ENCODE measurements around the gene FAM167B.
"Not testable (repeated sequence)": the region's sequence is repeated elsewhere in the genome, so short reads cannot be mapped to it uniquely, and the experiment has no call there.

FAM167B gene

DNA sequence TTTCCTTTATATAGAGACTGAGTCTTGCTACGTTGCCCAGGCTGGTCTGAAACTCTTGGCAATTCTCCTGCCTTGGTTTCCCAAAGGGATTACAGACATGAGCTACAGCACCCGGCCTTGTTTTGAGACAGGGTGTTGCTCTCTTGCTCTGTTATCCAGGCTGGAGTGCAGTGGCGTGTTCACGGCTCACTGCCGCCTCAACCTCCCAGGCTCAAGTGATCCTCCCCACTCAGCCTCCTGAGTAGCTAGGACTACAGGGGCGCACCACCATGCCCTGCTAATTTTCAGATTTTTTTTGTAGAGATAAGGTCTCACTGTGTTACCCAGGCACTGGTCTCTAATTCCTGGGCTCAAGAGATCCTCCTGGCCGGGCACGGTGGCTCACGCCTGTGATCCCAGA, 18.8 kb downstream of the FAM167B start:
- DNase-seq: no peak

DNA sequence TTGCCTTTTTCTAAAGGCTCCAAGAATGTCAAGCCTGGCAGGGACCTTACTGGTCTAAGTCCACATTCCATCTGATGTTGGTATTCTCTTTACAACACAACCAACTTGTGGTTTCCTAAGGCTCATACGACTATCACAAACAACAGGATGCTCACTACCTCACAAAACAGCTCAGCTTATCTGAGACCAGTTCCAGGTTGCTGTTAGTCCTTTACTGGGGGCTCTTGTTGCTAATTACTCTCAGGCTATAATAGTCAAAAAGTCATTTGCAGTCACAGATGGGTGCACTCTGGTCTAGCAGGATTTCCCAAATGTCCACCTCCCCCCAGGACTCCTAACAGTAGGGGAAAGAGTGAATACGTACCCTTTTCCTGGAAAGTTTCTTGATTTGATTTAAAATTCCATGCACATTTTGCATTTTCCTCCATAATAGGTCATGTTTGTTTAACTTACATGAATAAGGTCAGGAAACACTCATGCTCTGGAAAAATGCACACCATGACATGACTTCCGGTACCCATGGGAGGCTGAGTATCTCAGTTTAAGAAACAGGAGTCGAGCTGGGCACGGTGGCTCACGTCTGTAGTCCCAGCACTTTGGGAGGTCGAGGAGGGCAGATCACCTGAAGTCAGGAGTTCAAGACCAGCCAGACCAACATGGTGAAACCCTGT, 20.0 kb downstream of the FAM167B start:
- no peak for DNase-seq

DNA sequence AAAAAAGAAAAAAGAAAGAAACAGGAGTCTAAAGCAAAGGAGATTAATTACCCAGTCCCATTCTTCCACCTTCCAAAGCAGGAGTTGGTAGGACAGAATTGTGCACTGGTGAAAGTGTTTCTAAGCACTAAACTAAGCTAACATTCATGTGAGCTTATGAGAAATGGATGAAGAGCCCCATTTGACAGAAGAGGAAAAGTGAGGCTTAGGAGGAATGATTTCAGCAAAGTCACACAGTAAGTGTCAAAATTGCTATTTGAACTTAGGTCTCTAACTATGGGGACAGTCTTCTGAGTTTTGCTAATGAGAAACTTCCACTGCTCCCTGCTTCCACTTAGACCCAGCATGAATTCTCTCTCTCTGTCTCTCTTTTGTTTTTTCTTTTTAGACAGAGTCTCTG, 22.7 kb downstream of the FAM167B start:
- DNase-seq: no peak

DNA sequence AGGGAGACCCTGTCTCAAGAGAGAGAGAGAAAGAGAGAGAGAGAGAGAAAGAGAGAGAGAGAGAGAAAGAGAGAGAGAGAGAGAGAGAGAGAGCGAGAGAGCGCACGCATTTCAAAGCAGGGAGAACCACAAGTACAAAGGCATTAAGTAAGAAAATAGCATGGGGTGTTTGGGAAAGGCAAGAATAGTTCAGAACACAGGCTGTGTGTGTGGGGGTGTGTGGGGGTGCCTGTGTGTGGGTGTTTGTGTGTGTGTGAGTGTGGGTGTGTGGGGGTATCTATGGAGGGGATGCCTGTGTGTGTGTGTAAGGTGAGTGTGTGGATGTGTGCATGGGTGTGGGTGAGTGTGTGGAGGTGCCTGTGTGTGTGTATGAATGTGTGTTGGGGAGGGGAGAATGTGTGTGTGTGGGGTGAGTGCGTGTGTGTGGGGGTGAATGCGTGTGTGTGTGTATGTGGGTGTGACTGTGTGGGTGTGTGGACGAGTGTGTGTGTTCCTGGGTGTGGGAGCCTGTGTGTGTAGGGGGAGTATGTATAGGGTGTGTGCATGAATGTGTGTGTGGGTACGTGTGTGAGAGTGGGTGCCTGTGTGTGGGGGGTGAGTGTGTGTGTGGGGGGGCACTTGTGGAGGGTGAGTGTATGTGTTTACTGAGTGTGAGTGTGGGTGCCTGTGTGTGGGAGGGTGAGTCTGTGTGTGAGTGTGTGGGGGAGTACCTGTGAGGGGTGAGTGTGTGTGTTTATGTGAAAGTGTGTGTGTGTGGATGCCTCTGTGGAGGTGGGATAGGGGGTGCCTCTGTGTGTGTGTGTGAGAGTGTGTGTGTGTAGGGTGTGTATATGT, 25.8 kb downstream of the FAM167B start:
- no peak for DNase-seq

DNA sequence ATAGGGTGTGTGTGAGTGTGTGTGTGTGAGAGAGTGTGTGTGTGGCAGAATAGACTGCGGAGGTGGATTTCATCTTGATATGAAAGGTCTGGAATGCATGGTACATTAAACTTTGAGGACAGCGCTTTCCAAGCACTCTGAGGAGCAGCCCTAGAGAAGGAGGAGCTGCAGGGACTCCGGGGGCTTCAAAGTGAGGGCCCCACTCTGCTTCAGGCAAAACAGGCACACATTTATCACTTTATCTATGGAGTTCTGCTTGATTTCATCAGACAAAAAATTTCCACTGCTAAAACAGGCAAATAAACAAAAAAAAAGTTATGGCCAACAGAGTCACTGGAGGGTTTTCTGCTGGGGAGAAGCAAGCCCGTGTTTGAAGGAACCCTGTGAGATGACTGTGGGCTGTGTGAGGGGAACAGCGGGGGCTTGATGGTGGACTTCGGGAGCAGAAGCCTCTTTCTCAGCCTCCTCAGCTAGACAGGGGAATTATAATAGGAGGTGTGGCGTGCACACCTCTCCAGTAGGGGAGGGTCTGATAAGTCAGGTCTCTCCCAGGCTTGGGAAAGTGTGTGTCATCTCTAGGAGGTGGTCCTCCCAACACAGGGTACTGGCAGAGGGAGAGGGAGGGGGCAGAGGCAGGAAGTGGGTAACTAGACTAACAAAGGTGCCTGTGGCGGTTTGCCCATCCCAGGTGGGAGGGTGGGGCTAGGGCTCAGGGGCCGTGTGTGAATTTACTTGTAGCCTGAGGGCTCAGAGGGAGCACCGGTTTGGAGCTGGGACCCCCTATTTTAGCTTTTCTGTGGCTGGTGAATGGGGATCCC, 26.6 kb downstream of the FAM167B start:
- DNase-seq: peak; percentile 84

DNA sequence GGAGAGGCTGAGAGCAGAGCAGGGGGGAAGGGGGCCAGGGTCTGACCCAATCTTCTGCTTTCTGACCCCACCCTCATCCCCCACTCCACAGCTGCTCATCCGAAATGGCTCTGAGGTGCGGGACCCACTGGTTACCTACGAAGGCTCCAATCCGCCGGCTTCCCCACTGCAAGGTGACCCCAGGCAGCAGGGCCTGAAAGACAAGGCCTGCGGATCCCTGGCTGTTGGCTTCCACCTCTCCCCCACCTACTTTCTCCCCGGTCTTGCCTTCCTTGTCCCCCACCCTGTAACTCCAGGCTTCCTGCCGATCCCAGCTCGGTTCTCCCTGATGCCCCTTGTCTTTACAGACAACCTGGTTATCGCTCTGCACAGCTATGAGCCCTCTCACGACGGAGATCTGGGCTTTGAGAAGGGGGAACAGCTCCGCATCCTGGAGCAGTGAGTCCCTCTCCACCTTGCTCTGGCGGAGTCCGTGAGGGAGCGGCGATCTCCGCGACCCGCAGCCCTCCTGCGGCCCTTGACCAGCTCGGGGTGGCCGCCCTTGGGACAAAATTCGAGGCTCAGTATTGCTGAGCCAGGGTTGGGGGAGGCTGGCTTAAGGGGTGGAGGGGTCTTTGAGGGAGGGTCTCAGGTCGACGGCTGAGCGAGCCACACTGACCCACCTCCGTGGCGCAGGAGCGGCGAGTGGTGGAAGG, 27.8 kb downstream of the FAM167B start:
- DNase-seq: no peak

DNA sequence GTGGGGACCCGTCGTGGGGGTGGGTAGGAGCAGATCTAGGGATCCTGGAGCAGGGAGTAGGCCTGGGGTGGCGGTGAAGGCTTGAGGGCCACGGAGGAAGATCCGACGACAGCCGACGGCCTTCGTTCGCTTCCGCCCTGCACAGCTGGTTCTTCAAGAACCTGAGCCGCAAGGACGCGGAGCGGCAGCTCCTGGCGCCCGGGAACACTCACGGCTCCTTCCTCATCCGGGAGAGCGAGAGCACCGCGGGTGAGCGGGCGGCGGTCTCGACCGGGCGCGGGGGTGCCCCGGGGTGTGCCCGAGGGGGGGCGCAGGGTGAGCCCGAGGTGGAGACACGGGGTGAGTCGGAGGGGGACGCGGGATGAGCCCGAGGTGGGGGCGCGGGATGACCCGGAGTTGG, 28.4 kb downstream of the FAM167B start:
- DNase-seq: no peak

DNA sequence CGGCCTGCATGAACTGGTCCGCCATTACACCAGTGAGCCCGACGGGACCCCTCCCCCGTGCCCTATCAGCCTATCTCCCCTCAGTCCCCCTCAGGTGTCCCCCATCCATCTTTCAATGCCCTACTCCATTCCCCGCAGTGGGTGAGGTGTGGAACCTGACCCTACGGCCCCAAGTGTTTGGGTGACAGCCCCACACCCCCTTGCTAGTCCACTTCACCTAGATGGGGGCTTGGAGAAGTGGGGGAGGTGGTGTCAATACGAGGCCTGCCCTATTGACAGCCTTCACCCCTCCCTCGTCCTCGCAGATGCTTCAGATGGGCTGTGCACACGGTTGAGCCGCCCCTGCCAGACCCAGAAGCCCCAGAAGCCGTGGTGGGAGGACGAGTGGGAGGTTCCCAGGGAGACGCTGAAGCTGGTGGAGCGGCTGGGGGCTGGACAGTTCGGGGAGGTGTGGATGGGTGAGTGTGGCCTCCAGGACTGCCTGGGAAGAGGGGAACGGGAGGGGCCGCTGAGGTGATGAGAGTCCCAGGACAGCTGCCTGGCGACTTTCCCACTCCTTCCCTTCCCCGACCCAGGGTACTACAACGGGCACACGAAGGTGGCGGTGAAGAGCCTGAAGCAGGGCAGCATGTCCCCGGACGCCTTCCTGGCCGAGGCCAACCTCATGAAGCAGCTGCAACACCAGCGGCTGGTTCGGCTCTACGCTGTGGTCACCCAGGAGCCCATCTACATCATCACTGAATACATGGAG, 29.2 kb downstream of the FAM167B start:
- DNase-seq: no peak

DNA sequence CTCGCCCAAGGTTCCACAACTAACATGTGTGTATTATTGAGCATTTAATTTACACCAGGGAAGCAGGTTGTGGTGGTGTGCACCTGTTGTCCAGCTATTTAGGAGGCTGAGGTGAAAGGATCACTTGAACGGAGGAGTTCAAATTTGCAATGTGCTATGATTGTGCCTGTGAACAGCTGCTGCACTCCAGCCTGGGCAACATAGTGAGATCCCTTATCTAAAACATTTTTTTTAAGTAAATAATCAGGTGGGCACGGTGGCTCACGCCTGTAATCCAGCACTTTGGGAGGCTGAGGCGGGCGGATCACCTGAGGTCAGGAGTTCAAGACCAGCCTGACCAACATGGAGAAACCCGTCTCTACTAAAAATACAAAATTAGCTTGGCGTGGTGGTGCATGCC, 37.8 kb downstream of the FAM167B start:
- DNase-seq: not testable (repeated sequence)

DNA sequence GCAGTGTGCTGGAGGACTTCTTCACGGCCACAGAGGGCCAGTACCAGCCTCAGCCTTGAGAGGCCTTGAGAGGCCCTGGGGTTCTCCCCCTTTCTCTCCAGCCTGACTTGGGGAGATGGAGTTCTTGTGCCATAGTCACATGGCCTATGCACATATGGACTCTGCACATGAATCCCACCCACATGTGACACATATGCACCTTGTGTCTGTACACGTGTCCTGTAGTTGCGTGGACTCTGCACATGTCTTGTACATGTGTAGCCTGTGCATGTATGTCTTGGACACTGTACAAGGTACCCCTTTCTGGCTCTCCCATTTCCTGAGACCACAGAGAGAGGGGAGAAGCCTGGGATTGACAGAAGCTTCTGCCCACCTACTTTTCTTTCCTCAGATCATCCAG, 38.6 kb downstream of the FAM167B start:
- DNase-seq: no peak

DNA sequence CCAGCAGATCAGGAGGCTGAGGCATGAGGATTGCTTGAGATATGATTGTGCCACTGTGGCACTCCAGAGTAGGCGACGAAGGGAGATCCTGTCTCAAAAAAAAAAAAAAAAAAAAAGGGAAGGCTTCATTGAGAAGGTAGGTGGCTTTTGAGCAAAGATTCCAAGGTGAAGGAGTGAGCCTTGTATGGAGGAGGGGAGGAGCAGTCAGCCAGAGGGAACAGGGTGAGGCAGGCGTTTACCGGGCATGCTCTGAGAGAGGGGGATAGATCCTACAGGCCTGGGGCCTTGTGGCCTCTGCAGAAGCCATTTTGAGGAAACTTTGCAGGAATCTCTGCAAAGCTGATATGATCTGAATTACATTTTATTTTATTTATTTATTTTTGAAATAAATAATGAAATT, 39.7 kb downstream of the FAM167B start:
- DNase-seq: no peak

DNA sequence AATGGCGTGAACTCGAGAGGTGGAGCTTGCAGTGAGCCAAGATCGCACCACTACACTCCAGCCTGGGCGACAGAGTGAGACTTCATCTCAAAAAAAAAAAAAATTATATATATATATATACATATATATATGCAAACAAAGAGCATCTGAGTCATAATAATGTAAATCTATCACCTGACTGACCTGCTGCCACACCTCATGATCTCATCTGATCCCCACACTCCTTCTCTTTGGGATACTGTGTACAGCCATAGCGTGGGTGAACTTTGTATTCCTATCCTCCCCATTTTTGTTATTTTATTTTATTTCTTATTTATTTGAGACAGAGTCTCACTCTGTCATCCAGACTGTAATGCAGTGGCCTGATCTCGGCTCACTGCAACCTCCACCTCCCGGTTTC, 42.2 kb downstream of the FAM167B start:
- no peak for DNase-seq

DNA sequence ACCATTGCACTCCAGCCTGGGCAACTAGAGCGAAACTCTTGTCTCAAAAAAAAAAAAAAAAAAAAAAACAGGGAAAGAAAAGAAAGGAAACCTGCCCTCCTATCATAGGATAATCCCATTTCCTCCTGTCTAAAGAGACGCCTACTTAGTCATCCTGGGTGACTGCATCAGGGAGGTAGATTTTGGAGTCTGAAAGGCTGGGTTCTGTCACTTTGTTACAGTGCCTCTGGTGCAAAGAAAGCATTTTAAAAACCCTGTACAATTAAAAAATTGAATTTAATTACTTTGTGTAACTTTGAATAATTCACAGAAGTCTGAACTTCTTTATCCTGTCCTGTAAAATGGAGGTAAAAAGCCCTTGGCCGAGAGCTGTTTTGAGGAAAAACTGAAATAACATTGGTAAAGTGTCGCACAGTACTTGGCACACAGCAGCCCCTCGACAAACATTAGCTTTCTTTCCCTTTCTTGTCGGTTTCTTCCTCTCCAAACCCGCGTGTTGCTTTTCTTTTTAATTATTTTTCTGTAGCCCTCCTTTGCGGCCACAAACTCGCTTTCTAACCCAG, 44.2 kb downstream of the FAM167B start:
- no peak for DNase-seq

DNA sequence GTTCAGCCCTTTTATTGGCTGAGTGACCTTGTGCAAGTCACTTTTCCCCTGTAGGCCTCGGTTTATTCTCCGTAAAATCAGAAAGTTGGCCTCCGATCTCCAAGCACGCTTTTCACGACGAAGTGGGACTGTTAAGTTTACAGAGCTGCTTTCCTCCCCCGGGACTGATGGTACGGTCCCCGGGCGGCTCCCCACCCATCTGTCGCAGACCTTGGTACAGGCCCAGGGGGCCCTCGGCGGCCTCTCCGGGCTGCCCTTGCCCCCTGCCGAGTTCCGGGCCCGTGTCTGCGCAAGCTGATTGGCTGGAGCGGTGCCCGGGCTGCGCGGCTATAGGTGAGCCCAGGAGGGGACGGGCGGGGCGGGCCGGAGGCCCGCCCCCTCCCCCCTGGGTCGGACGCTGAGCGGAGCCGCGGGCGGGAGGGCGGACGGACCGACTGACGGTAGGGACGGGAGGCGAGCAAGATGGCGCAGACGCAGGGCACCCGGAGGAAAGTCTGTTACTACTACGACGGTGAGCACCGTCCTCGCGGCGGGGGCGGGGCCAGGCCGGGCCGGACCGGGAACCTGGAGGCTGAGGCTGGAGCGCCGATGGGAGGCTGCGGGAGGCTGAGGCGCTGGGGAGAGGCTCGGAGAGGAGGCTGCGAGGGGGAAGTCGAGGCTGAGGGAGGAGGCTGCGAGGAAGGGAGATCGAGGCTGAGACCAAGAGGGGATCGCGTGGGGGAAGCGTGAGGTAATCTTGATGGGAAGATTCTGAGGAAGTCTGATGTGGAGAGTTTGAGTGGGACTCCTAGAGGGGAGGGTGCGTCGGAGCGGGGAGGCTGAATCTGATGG, 44.9 kb downstream of the FAM167B start, which contains the start of gene HDAC1:
Gene HDAC1 (plus strand): TSS at position 376 of the 831 bp plus-strand sequence. CDS start 87 bp downstream, at position 463.
- DNase-seq: peak; percentile 93

DNA sequence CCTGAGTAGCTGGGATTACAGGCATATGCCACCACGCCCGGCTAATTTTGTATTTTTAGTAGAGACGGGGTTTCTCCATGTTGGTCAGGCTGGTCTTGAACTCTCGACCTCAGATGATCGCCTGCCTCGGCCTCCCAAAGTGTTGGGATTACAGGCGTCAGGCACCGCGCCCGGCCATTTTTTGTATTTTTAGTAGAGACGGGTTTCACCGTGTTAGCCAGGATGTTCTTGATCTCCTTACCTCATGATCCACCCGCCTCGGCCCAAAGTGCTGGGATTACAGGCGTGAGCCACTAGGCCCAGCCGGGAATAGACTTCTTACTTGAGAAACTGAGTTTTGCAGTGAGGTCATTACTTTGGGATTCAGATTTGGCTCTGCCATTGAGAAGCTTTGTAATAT, 51.2 kb downstream of the FAM167B start:
- not testable (repeated sequence) for DNase-seq
